Measurements from ENCODE around the gene FBXL17.

DNA sequence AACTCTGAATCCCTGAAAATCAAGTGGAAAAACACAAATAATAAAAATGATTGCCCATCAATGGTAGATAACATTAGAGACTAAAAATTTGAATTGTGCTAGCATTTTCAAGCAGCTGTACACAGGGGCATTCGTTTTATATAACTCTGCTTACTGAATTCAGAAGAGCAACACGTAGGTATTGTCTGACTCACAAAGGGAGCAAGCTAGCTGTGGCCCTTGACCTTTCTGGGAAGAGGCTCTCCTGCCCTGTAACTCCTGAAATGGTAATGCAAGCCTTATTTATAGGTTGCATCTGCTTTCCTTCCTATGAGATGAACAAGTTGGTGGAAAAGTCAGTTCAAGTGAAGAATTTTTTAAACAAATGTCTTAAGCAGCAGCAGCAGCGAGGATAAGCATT, 492.5 kb downstream of the FBXL17 start:
- TF ChIP-seq, protein P1, sequence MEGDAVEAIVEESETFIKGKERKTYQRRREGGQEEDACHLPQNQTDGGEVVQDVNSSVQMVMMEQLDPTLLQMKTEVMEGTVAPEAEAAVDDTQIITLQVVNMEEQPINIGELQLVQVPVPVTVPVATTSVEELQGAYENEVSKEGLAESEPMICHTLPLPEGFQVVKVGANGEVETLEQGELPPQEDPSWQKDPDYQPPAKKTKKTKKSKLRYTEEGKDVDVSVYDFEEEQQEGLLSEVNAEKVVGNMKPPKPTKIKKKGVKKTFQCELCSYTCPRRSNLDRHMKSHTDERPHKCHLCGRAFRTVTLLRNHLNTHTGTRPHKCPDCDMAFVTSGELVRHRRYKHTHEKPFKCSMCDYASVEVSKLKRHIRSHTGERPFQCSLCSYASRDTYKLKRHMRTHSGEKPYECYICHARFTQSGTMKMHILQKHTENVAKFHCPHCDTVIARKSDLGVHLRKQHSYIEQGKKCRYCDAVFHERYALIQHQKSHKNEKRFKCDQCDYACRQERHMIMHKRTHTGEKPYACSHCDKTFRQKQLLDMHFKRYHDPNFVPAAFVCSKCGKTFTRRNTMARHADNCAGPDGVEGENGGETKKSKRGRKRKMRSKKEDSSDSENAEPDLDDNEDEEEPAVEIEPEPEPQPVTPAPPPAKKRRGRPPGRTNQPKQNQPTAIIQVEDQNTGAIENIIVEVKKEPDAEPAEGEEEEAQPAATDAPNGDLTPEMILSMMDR (IDR thresholded peaks at IDR 0.05; ENCODE audit: insufficient read depth, low read depth, low read length): no peak
- TF ChIP-seq EZH2 (IDR thresholded peaks at IDR 0.05; ENCODE audit: insufficient read depth, low read length): no peak
